Left lung (tissue), 10 donors: Measurements from ENCODE around the gene MMD2. TPM values are rescaled to one million over a fixed set of nuclear protein-coding genes. Genes with fewer than 3 reads are reported as not detected.

Experiments used
- ATAC-seq: fragments of 200-7000 bp; cut with Tn5 transposase; one replicate; pipeline ENCODE4 v1.9.1; 2020; ENCODE audit warnings: moderate library complexity
- DNase-seq, 4 donors: peaks; one replicate each; pipeline ENCODE4 v3.0.0-alpha.2; 2013 to 2020
- H3K27ac ChIP-seq, 2 donors: fragments of 200-600 bp; sonication (generic) in 1 of 2; one replicate each; pipeline versions ENCODE4 v1.5.0 to v1.8.0; 2020 to 2021
- H3K27me3 ChIP-seq, 2 donors: fragments of 200-600 bp; sonication (generic) in 1 of 2; one replicate each; pipeline versions ENCODE4 v1.5.0 to v1.8.0; 2020 to 2021
- H3K36me3 ChIP-seq, 2 donors: fragments of 200-600 bp; sonication (generic) in 1 of 2; one replicate each; pipeline versions ENCODE4 v1.5.0 to v1.8.0; 2020 to 2021
- H3K4me1 ChIP-seq, 2 donors: fragments of 200-600 bp; one replicate each; pipeline ENCODE4 v1.8.0; 2021
- H3K4me3 ChIP-seq, 2 donors: fragments of 200-600 bp; sonication (generic) in 1 of 2; one replicate each; pipeline versions ENCODE4 v1.5.0 to v1.8.0; 2020 to 2021; ENCODE audit warnings: mild to moderate bottlenecking in 1 of 2
- H3K9me3 ChIP-seq, 2 donors: fragments of 200-600 bp; sonication (generic) in 1 of 2; one replicate each; pipeline versions ENCODE4 v1.5.0 to v1.8.0; 2020 to 2021
- intact Hi-C, 2 donors: fragments of 100-400 bp; cut with DNase I; formaldehyde crosslinking; loops; one replicate each; pipeline versions ENCODE4 v1.11.2 to v1.14.2; 2022
- polyA plus RNA-seq, 6 donors: library from polyadenylated mRNA; unstranded; fragments of 120-200 nt; gene quantifications; one replicate each; pipeline ENCODE4 v1.2.1, GENCODE V29; 2013; ENCODE audit not compliant: insufficient read length in 6 of 6
- total RNA-seq, 2 donors: library from RNA; stranded (reverse); fragmentation: NEBNext Ultra II Directional; extraction: Animal tissue kit (Norgen Biotek cat#: 25700); gene quantifications; one replicate each; pipeline ENCODE4 v1.2.1, GENCODE V29; 2021
- TF ChIP-seq, protein P1 (sequence below), 2 donors: fragments of 200-600 bp; sonication (generic) in 1 of 2; IDR thresholded peaks; one replicate each; pipeline versions ENCODE4 v1.5.0 to v1.8.0; 2021; ENCODE audit warnings: antibody characterized with exemption in 2 of 2
- donor health status: DM: no; HTN: yes; CAD: no.
- donor health status: DM: no; HTN: no; CAD: no.

The MMD2 gene
- total and polyA plus RNA-seq, 8 donors, result 0.06 to 0.17 TPM; not detected in 6

DNA sequence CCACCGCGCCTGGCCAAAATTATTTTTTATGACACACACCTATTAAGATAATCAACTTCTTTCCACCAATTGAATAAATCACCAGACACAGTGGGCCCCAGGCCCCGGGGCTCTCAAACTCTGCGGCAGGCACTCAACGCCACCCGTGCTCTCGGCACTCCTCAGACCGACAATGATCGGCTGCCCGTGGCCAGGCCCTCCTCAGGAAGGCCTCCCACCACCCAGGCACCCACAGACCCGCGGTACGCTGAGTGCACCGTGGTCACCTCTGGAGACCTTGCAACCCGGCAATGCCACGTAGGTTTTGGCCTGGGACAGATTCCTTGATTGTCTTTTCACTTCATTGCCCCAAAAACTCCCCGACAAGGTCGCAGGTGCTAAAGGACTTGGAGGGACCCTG lies 82.4 kb downstream of the MMD2 start:
- Histone ChIP-seq H3K4me3 (no peak overlapping the region), H3K4me1 (peaks cover 0 to 1% of the 10 kb centered on the region in 2 donors), H3K36me3 (no peaks in the 10 kb centered on the region), H3K27me3 (peaks cover 0 to 8% of the 10 kb centered on the region in 2 donors), H3K27ac (no peak overlapping the region), H3K9me3 (no peaks in the 10 kb centered on the region)
- intact Hi-C loops, result no loop called here
- ATAC-seq (no peak), DNase-seq (no peak)
- TF ChIP-seq, protein P1, sequence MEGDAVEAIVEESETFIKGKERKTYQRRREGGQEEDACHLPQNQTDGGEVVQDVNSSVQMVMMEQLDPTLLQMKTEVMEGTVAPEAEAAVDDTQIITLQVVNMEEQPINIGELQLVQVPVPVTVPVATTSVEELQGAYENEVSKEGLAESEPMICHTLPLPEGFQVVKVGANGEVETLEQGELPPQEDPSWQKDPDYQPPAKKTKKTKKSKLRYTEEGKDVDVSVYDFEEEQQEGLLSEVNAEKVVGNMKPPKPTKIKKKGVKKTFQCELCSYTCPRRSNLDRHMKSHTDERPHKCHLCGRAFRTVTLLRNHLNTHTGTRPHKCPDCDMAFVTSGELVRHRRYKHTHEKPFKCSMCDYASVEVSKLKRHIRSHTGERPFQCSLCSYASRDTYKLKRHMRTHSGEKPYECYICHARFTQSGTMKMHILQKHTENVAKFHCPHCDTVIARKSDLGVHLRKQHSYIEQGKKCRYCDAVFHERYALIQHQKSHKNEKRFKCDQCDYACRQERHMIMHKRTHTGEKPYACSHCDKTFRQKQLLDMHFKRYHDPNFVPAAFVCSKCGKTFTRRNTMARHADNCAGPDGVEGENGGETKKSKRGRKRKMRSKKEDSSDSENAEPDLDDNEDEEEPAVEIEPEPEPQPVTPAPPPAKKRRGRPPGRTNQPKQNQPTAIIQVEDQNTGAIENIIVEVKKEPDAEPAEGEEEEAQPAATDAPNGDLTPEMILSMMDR (IDR thresholded peaks at IDR 0.05), result no peak

DNA sequence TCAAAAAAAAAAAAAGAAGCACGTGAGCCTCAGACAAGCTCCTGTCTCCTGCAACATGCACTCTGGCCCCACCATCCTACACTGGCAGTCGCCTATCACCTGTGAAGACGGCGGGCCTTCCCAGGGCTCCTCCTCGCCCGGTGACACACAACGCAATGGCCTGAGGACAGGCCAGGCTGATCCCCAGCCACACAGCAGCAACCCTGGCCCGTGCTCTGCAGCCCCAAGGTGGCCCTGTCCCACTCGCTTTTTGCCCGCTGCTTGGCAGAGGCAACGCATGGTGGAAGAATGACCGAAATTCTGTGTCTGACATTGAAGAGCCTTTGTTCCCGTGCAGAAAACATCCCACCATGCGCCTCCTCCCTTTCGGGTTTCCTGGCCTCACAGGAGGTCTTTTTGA lies 83.6 kb downstream of the MMD2 start:
- Histone ChIP-seq H3K4me3 (no peak overlapping the region), H3K9me3 (no peaks in the 10 kb centered on the region), H3K27ac (no peak overlapping the region), H3K36me3 (no peaks in the 10 kb centered on the region), H3K27me3 (peaks cover 0 to 16% of the 10 kb centered on the region in 2 donors), H3K4me1 (no peaks in the 10 kb centered on the region)
- DNase-seq (no peak), ATAC-seq (no peak)
- TF ChIP-seq, protein P1 (IDR thresholded peaks at IDR 0.05), result no peak
- intact Hi-C loops, result no loop called here

DNA sequence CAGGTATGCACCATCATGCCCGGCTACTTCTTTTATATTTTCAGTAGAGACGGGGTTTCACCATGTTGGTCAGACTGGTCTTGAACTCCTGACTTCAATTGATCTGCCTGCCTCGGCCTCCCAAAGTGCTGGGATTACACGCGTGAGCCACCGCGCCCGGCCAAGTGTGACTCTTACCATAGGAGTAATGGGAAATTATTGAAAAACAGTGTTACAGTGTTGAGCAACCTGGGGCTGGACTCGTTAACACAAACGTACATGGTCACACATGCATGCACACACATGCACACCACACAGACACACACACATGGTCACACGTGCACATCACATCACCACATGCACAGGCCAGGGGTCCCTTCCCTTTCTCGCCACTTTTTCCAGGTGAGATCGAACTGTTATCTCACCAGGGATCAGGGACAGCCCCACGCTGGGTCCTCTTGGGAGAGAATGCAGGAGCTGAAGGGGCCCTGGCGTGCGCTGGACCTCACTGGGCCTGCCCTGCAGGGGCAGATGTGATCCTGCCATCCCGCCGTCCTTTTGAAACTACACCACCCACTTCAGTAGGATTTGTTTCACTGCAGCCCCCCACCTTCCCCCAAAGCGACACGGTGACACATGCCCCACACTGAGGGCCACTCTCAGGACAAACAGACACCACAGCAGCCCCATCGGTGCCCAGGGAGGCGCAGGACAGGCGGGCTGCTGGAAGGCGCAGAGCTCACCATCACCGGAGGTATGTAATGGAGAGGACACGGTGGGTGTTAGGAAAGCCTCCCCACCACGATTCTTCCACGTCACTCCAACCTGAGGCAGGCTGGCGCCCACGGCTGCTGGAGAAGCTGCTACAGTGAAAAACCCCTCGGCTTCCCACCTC lies 85.7 kb downstream of the MMD2 start:
- ATAC-seq (no peak), DNase-seq (no peak)
- peaks cover 0 to 3% of the 10 kb centered on the region in 2 donors for H3K9me3 ChIP-seq
- H3K36me3 ChIP-seq, result no peaks in the 10 kb centered on the region
- H3K27me3 ChIP-seq, result peaks cover 0 to 16% of the 10 kb centered on the region in 2 donors
- intact Hi-C loops, result no loop called here
- H3K27ac ChIP-seq, result no peak overlapping the region
- no peaks in the 10 kb centered on the region for H3K4me1 ChIP-seq
- H3K4me3 ChIP-seq, result no peak overlapping the region
- TF ChIP-seq, protein P1 (IDR thresholded peaks at IDR 0.05), result no peak

GRCh38 chr7:4871930-4872675 lies 86.9 kb downstream of the MMD2 start:
- TF ChIP-seq, protein P1 (IDR thresholded peaks at IDR 0.05), result no peak
- Histone ChIP-seq H3K9me3 (peaks cover 0 to 3% of the 10 kb centered on the region in 2 donors), H3K27me3 (peaks cover 0 to 16% of the 10 kb centered on the region in 2 donors), H3K4me1 (no peaks in the 10 kb centered on the region), H3K27ac (no peak overlapping the region), H3K36me3 (no peaks in the 10 kb centered on the region), H3K4me3 (no peak overlapping the region)
- intact Hi-C loops, result no loop called here
- no peak for ATAC-seq
- DNase-seq, result no peak
